K562 (cell line): ENCODE measurements around the gene DGLUCY.
"Not testable (repeated sequence)": the region's sequence is repeated elsewhere in the genome, so short reads cannot be mapped to it uniquely, and the experiment has no call there.

Source experiments
- ETS1 ChIP-seq: conservative IDR thresholded peaks from 2 replicates; pipeline ENCODE4 v1.6.1; 2011; ENCODE audit warnings: low read depth, mild to moderate bottlenecking, low read length; ENCODE audit not compliant: control insufficient read depth
- NCOA1 ChIP-seq: fragments of 450-650 bp; IDR thresholded peaks from 2 replicates; pipeline ENCODE4 v1.6.1; 2016; ENCODE audit warnings: low read depth
- POLR2A ChIP-seq: fragments of 450-650 bp; conservative IDR thresholded peaks from 2 replicates; pipeline ENCODE4 v1.6.1; 2016
- SIN3A ChIP-seq, 2 experiments: fragments of 150-350 bp in 1 of 2; IDR thresholded peaks; 2 replicates each; pipeline ENCODE4 v1.6.1; 2011 to 2016; ENCODE audit warnings: borderline replicate concordance in 2 of 2, low read depth in 2 of 2, low read length in 2 of 2, mild to moderate bottlenecking in 2 of 2, moderate library complexity in 2 of 2; ENCODE audit not compliant: control insufficient read depth in 1 of 2
- TEAD2 ChIP-seq: fragments of 450-650 bp; IDR thresholded peaks from 2 replicates; pipeline ENCODE4 v1.6.1; 2016; ENCODE audit warnings: missing genetic modification characterization, control low read depth, missing compliant biosample characterization
- ZKSCAN1 ChIP-seq: fragments of 150-350 bp; IDR thresholded peaks from 2 replicates; pipeline ENCODE4 v1.6.1; 2016; ENCODE audit warnings: low read depth, low read length
- ZNF165 ChIP-seq: fragments of 250-450 bp; sonication (Bioruptor Pico); IDR thresholded peaks from 2 replicates; pipeline ENCODE4 v1.4.0; 2020; ENCODE audit warnings: borderline replicate concordance
- ZNF347 ChIP-seq: fragments of 450-650 bp; formaldehyde crosslinking; IDR thresholded peaks from 2 replicates; pipeline ENCODE4 v1.4.0; 2020; ENCODE audit warnings: low read depth, mild to moderate bottlenecking, moderate library complexity
- ZNF589 ChIP-seq: fragments of 200-800 bp; sonication (Bioruptor generic); IDR thresholded peaks from 2 replicates; pipeline ENCODE4 v1.6.1; 2016; ENCODE audit warnings: low read depth, missing genetic modification characterization, missing compliant biosample characterization
- TF ChIP-seq, protein P1 (sequence below), 3 experiments: IDR thresholded peaks in 2 of 3; conservative IDR thresholded peaks in 1 of 3; 2 replicates each; pipeline ENCODE4 v1.5.1; 2011 to 2012; ENCODE audit warnings: low read length in 3 of 3, mild to moderate bottlenecking in 3 of 3, control low read depth in 2 of 3, improper control_type of control experiment in 1 of 3, inconsistent platforms in 1 of 3, low read depth in 1 of 3, mixed read lengths in 1 of 3, moderate library complexity in 1 of 3; ENCODE audit not compliant: insufficient read depth in 2 of 3
- TF ChIP-seq, protein P2 (sequence below): fragments of 250-450 bp; sonication (Bioruptor Pico); IDR thresholded peaks from 2 replicates; pipeline ENCODE4 v1.5.0; 2021; ENCODE audit warnings: mild to moderate bottlenecking, borderline replicate concordance
- TF ChIP-seq, protein P3 (sequence below): sonication (generic); formaldehyde crosslinking; IDR thresholded peaks from 2 replicates; pipeline ENCODE4 v1.4.0; 2020; ENCODE audit warnings: mild to moderate bottlenecking, missing genetic modification reagents

DNA sequence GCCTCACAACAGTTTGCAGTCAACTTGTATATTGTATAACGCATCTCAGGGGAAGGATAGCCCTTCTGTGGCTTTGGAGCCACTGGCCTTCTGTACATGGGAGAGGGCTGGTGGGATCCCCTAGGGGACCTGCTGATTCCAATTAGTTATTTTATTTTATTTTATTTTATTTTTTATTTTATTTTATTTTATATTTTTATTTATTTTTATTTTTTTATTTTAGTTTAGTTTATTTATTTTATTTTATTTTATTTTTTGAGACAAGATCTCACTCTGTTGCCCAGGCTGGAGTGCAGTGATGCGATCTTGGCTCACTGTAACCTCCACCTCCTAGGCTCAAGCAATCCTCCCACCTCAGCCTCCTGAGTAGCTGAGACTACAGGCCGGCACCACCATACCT is 68.9 kb downstream of the DGLUCY start:
- TF ChIP-seq TEAD2 (tag); ZNF165 (CRISPR knock-in tag); NCOA1; SIN3A (IDR thresholded peaks at IDR 0.05; ENCODE audit: borderline replicate concordance in 2 of 2, control insufficient read depth in 1 of 2, low read depth in 2 of 2, low read length in 2 of 2); ETS1; ZKSCAN1; ZNF347; ZNF589 (CRISPR knock-in tag); POLR2A: not testable (repeated sequence)
- TF ChIP-seq, protein P1, sequence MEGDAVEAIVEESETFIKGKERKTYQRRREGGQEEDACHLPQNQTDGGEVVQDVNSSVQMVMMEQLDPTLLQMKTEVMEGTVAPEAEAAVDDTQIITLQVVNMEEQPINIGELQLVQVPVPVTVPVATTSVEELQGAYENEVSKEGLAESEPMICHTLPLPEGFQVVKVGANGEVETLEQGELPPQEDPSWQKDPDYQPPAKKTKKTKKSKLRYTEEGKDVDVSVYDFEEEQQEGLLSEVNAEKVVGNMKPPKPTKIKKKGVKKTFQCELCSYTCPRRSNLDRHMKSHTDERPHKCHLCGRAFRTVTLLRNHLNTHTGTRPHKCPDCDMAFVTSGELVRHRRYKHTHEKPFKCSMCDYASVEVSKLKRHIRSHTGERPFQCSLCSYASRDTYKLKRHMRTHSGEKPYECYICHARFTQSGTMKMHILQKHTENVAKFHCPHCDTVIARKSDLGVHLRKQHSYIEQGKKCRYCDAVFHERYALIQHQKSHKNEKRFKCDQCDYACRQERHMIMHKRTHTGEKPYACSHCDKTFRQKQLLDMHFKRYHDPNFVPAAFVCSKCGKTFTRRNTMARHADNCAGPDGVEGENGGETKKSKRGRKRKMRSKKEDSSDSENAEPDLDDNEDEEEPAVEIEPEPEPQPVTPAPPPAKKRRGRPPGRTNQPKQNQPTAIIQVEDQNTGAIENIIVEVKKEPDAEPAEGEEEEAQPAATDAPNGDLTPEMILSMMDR (IDR thresholded peaks at IDR 0.05 in 2 of 3, conservative IDR thresholded peaks at IDR 0.05 in 1 of 3; ENCODE audit: insufficient read depth in 2 of 3, low read depth in 1 of 3, low read length in 3 of 3), result not testable (repeated sequence)
- TF ChIP-seq, protein P2, sequence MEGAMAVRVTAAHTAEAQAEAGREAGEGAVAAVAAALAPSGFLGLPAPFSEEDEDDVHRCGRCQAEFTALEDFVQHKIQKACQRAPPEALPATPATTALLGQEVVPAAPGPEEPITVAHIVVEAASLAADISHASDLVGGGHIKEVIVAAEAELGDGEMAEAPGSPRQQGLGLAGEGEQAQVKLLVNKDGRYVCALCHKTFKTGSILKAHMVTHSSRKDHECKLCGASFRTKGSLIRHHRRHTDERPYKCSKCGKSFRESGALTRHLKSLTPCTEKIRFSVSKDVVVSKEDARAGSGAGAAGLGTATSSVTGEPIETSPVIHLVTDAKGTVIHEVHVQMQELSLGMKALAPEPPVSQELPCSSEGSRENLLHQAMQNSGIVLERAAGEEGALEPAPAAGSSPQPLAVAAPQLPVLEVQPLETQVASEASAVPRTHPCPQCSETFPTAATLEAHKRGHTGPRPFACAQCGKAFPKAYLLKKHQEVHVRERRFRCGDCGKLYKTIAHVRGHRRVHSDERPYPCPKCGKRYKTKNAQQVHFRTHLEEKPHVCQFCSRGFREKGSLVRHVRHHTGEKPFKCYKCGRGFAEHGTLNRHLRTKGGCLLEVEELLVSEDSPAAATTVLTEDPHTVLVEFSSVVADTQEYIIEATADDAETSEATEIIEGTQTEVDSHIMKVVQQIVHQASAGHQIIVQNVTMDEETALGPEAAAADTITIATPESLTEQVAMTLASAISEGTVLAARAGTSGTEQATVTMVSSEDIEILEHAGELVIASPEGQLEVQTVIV (CRISPR knock-in tag), result not testable (repeated sequence)
- TF ChIP-seq, protein P3, sequence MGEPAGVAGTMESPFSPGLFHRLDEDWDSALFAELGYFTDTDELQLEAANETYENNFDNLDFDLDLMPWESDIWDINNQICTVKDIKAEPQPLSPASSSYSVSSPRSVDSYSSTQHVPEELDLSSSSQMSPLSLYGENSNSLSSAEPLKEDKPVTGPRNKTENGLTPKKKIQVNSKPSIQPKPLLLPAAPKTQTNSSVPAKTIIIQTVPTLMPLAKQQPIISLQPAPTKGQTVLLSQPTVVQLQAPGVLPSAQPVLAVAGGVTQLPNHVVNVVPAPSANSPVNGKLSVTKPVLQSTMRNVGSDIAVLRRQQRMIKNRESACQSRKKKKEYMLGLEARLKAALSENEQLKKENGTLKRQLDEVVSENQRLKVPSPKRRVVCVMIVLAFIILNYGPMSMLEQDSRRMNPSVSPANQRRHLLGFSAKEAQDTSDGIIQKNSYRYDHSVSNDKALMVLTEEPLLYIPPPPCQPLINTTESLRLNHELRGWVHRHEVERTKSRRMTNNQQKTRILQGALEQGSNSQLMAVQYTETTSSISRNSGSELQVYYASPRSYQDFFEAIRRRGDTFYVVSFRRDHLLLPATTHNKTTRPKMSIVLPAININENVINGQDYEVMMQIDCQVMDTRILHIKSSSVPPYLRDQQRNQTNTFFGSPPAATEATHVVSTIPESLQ (CRISPR knock-in tag), result not testable (repeated sequence)
